K562 (cell line): ENCODE results near the gene PGM3. TPM values are rescaled to one million over a fixed set of nuclear protein-coding genes. Genes with fewer than 3 reads are reported as not detected.

ENCODE experiments used
- ATAC-seq: fragments of 200-7000 bp; cut with Tn5 transposase; 3 replicates; pipeline ENCODE4 v1.9.1; 2020; ENCODE audit warnings: moderate library complexity
- BruUV-seq: library from RNA; stranded (reverse); fragments of 400-500 nt; replicated peaks from 2 replicates; lab custom pipeline; 2021; lab: Mats Ljungman, UMichigan
- CTCF ChIA-PET: fragments of 300-600 bp; formaldehyde crosslinking; extraction: SDS; loops from one replicate; lab custom pipeline; 2021; ENCODE audit warnings: low intra/inter-chr PET ratio; lab: Yijun Ruan, JAX
- POLR2A ChIA-PET: fragments of 300-600, 350-650 bp; sonication (Branson Sonifier 250); formaldehyde crosslinking; extraction: SDS; loops from one replicate; lab custom pipeline; 2021; ENCODE audit warnings: antibody characterized with exemption, inconsistent platforms; lab: Yijun Ruan, JAX
- DNase-seq, 4 experiments: peaks; one replicate each; pipeline versions ENCODE4 v3.0.0 to v3.0.0-alpha.2; 2011 to 2018; ENCODE audit warnings: low spot score in 3 of 4, mixed read lengths in 3 of 4; ENCODE audit errors: extremely low read depth in 1 of 4
- FAIRE-seq: peaks from 2 replicates; lab custom pipeline; 2011; peaks lifted over from hg19 to GRCh38; lab: Jason Lieb, UNC
- H2AFZ ChIP-seq: 2 replicates; pipeline ENCODE4 v1.6.0; 2011; ENCODE audit warnings: low read depth, low read length, control low read depth, inconsistent platforms
- H3K27ac ChIP-seq: fragments of 200-600 bp; 3 replicates; pipeline ENCODE4 v1.8.0; 2011; ENCODE audit warnings: low read depth, mild to moderate bottlenecking, control low read depth, inconsistent platforms, low read length, moderate library complexity, mixed read lengths; ENCODE audit errors: extremely low read depth
- H3K27me3 ChIP-seq, 2 experiments: fragments of 300-600 bp in 1 of 2; 2 replicates in 1 of 2; 3 replicates in 1 of 2; pipeline versions ENCODE4 v1.6.0 to v1.8.0; 2011; ENCODE audit warnings: inconsistent platforms in 2 of 2, low read length in 2 of 2, mild to moderate bottlenecking in 1 of 2, mixed read lengths in 1 of 2, moderate library complexity in 1 of 2; ENCODE audit not compliant: control insufficient read depth in 2 of 2, insufficient read depth in 2 of 2
- H3K36me3 ChIP-seq: fragments of 300-600 bp; 3 replicates; pipeline ENCODE4 v1.8.0; 2011; ENCODE audit warnings: mild to moderate bottlenecking, low read length, inconsistent platforms; ENCODE audit not compliant: control insufficient read depth, insufficient read depth
- H3K4me1 ChIP-seq, 2 experiments: fragments of 200-600 bp in 1 of 2; replicated peaks in 1 of 2; 2 replicates in 1 of 2; 3 replicates in 1 of 2; pipeline versions ENCODE4 v1.5.1 to v1.8.0; 2011; ENCODE audit warnings: inconsistent platforms in 2 of 2, low read length in 2 of 2, mild to moderate bottlenecking in 1 of 2, mixed read lengths in 1 of 2, moderate library complexity in 1 of 2; ENCODE audit not compliant: control insufficient read depth in 2 of 2, insufficient read depth in 2 of 2
- H3K4me2 ChIP-seq: 2 replicates; pipeline ENCODE4 v1.6.1; 2011; ENCODE audit warnings: low read length, control low read depth, inconsistent platforms, mixed read lengths; ENCODE audit not compliant: insufficient read depth
- H3K4me3 ChIP-seq: fragments of 200-600 bp; sonication (generic), shearing (Covaris generic); 2 replicates; pipeline ENCODE4 v1.5.1; 2016; ENCODE audit warnings: control low read depth, inconsistent platforms
- H3K79me2 ChIP-seq: fragments of 200-600 bp; 3 replicates; pipeline ENCODE4 v1.8.0; 2011; ENCODE audit warnings: low read length, inconsistent platforms; ENCODE audit not compliant: control insufficient read depth, insufficient read depth
- H3K9ac ChIP-seq, 2 experiments: 2 replicates each; pipeline versions ENCODE4 v1.6.0 to v1.6.1; 2011; ENCODE audit warnings: low read depth in 2 of 2, low read length in 2 of 2, control low read depth in 1 of 2, inconsistent platforms in 1 of 2, mild to moderate bottlenecking in 1 of 2, mixed read lengths in 1 of 2; ENCODE audit not compliant: insufficient read depth in 1 of 2
- H3K9me1 ChIP-seq: one replicate; pipeline ENCODE4 v1.6.0; 2011; ENCODE audit warnings: inconsistent platforms, mild to moderate bottlenecking, low read length, moderate library complexity; ENCODE audit not compliant: control insufficient read depth, insufficient read depth
- H3K9me3 ChIP-seq: replicated peaks from 2 replicates; pipeline ENCODE4 v1.5.1; 2011; ENCODE audit warnings: low read depth, low read length, inconsistent platforms; ENCODE audit not compliant: control insufficient read depth, insufficient read depth
- H4K20me1 ChIP-seq: replicated peaks from 2 replicates; pipeline ENCODE4 v1.6.1; 2011; ENCODE audit warnings: low read length, inconsistent platforms, mixed read lengths; ENCODE audit not compliant: control insufficient read depth, insufficient read depth
- E2F6 ChIP-seq, 2 experiments: IDR thresholded peaks; 2 replicates each; pipeline ENCODE4 v1.6.1; 2011; ENCODE audit warnings: borderline replicate concordance in 1 of 2, control low read depth in 1 of 2, low read depth in 1 of 2, low read length in 1 of 2, mild to moderate bottlenecking in 1 of 2, mixed read lengths in 1 of 2, moderate library complexity in 1 of 2; ENCODE audit not compliant: insufficient read depth in 1 of 2, insufficient read length in 1 of 2, poor library complexity in 1 of 2, severe bottlenecking in 1 of 2; ENCODE audit errors: extremely low read depth in 1 of 2
- ESRRA ChIP-seq: fragments of 450-650 bp; IDR thresholded peaks from 2 replicates; pipeline ENCODE4 v1.6.1; 2014; ENCODE audit warnings: low read depth, mild to moderate bottlenecking, moderate library complexity, borderline replicate concordance
- GATAD2A ChIP-seq: fragments of 450-650 bp; IDR thresholded peaks from 2 replicates; pipeline ENCODE4 v1.6.1; 2017
- HES1 ChIP-seq: fragments of 450-650 bp; IDR thresholded peaks from 2 replicates; pipeline ENCODE4 v1.6.1; 2016; ENCODE audit warnings: low read depth, mild to moderate bottlenecking, moderate library complexity
- HNRNPUL1 ChIP-seq: fragments of 200-400 bp; formaldehyde crosslinking; IDR thresholded peaks from 2 replicates; pipeline ENCODE4 v1.6.1; 2017; ENCODE audit warnings: low read length
- MED1 ChIP-seq: sonication (generic); formaldehyde crosslinking; IDR thresholded peaks from 2 replicates; pipeline ENCODE4 v1.8.1; 2023; ENCODE audit warnings: missing genetic modification reagents, borderline replicate concordance
- STAT5A ChIP-seq: IDR thresholded peaks from 2 replicates; pipeline ENCODE4 v1.6.1; 2012; ENCODE audit warnings: low read length, inconsistent platforms, borderline replicate concordance
- XRCC3 ChIP-seq: fragments of 450-650 bp; IDR thresholded peaks from 2 replicates; pipeline ENCODE4 v1.6.1; 2017; ENCODE audit warnings: mild to moderate bottlenecking, moderate library complexity
- ZC3H4 ChIP-seq: sonication (generic); formaldehyde crosslinking; IDR thresholded peaks from 2 replicates; pipeline ENCODE4 v1.9.0; 2021; ENCODE audit warnings: missing genetic modification reagents, borderline replicate concordance
- ZNF830 ChIP-seq: fragments of 250-450 bp; sonication (Bioruptor Pico); IDR thresholded peaks from 2 replicates; pipeline ENCODE4 v1.5.0; 2021; ENCODE audit warnings: mild to moderate bottlenecking
- WGBS: fragments of 100-300 bp; shearing (Covaris generic); methylation state at CpG from one replicate; pipeline ENCODE4 v1.1.6; 2016; ENCODE audit warnings: low coverage, mixed read lengths; ENCODE audit not compliant: insufficient coverage; ENCODE audit errors: missing lambda C conversion rate; 5-methylcytosine and 5-hydroxymethylcytosine counted together
- in situ Hi-C: fragments of 300-500 bp; cut with MboI; formaldehyde crosslinking; loops from 4 replicates; pipeline ENCODE4 v1.15.0; 2018; ENCODE audit warnings: inconsistent platforms, mixed read lengths
- intact Hi-C: fragments of 100-400 bp; cut with micrococcal nuclease; formaldehyde crosslinking; loops from 2 replicates; pipeline ENCODE4 v1.14.2; 2022
- polyA plus RNA-seq, 8 experiments: library from polyadenylated mRNA; depleted of rRNA in 4 of 8; stranded (reverse) in 5 of 8; unstranded in 3 of 8; fragments of >200 nt; fragmentation: Nextera tagmentation in 2 of 8; fragmentation: Illumina TruSeq in 1 of 8; extraction: Ambion mirVana in 2 of 8; extraction: Trizol in 1 of 8; gene quantifications; 2 replicates each; pipeline versions ENCODE4 v1.2.1 to v1.2.3, GENCODE V29; 2011 to 2014; ENCODE audit warnings: inconsistent platforms in 1 of 8, missing spikeins in 1 of 8
- total RNA-seq, 7 experiments: library from RNA; depleted of rRNA in 6 of 7; stranded (reverse); fragments of >200 nt in 6 of 7; fragmentation: Illumina TruSeq in 2 of 7; extraction: Trizol in 2 of 7; gene quantifications; 2 replicates each; pipeline versions ENCODE4 v1.2.1 to v1.2.3, GENCODE V29; 2011 to 2021; ENCODE audit warnings: low replicate concordance in 1 of 7
- TF ChIP-seq, protein P1 (sequence below): fragments of 250-450 bp; sonication (Bioruptor Pico); IDR thresholded peaks from 2 replicates; pipeline ENCODE4 v1.4.0; 2020; ENCODE audit warnings: mild to moderate bottlenecking, moderate library complexity, borderline replicate concordance
- TF ChIP-seq, protein P2 (sequence below): fragments of 450-650 bp; formaldehyde crosslinking; IDR thresholded peaks from 2 replicates; pipeline ENCODE4 v1.4.0; 2022; ENCODE audit warnings: missing genetic modification characterization
- TF ChIP-seq, protein P3 (sequence below): fragments of 250-450 bp; sonication (Bioruptor Pico); IDR thresholded peaks from 2 replicates; pipeline ENCODE4 v1.5.0; 2022; ENCODE audit warnings: mild to moderate bottlenecking

The PGM3 gene
- total and polyA plus RNA-seq, 9 of the 15 experiments (the other 6 are each of a cell fraction or from before 2014, with no cell fraction given): 19.1 to 107 (median 50.5) TPM

DNA sequence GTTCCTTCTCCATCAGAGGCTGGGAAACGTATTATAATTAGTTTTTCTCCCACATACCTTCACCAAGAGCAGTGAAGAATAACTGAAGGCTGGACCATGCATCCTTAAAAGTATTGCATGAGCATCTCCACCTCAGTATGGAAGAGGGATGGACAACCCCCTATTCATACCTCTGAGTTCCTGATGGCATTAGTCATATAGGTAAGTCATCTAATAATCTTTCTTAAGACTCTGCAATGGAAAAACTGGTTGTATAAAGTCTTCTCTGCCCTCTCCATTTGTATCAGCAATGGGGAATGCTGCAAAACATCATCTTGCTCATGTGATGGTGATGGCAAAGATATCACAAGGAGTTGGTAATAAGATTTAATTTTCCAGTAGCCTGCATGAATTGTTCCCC is 24.5 kb downstream of the PGM3 start:
- H3K4me2 ChIP-seq: no peak overlapping the region
- ATAC-seq (no peak), FAIRE-seq (no peak), DNase-seq (no peak)
- intact Hi-C loops (no loop called here), in situ Hi-C loops (no loop called here)
- no peaks in the 10 kb centered on the region for H3K9me1 ChIP-seq
- WGBS: 50% methylated on average over 1 of the region's 1 CpG
- ChIA-PET POLR2A (interaction anchor here (1.4 kb wide), 1 partner anchor 15 kb away, joined by 4 read pairs; no protein-coding TSS in a partner anchor), CTCF (no interaction called here)
- H3K9me3 ChIP-seq: no peaks in the 10 kb centered on the region
- H3K4me1 ChIP-seq: no peaks in the 10 kb centered on the region
- no peak overlapping the region for H3K4me3 ChIP-seq
- H3K27me3 ChIP-seq: no peaks in the 10 kb centered on the region
- no peaks in the 10 kb centered on the region for H4K20me1 ChIP-seq
- BruUV-seq: no TSS peak
- H3K9ac ChIP-seq: no peak overlapping the region
- no peak overlapping the region for H2AFZ ChIP-seq
- no peak overlapping the region for H3K27ac ChIP-seq
- no peaks in the 10 kb centered on the region for H3K79me2 ChIP-seq
- peaks cover 77% of the 10 kb centered on the region for H3K36me3 ChIP-seq
- TF ChIP-seq, protein P1, sequence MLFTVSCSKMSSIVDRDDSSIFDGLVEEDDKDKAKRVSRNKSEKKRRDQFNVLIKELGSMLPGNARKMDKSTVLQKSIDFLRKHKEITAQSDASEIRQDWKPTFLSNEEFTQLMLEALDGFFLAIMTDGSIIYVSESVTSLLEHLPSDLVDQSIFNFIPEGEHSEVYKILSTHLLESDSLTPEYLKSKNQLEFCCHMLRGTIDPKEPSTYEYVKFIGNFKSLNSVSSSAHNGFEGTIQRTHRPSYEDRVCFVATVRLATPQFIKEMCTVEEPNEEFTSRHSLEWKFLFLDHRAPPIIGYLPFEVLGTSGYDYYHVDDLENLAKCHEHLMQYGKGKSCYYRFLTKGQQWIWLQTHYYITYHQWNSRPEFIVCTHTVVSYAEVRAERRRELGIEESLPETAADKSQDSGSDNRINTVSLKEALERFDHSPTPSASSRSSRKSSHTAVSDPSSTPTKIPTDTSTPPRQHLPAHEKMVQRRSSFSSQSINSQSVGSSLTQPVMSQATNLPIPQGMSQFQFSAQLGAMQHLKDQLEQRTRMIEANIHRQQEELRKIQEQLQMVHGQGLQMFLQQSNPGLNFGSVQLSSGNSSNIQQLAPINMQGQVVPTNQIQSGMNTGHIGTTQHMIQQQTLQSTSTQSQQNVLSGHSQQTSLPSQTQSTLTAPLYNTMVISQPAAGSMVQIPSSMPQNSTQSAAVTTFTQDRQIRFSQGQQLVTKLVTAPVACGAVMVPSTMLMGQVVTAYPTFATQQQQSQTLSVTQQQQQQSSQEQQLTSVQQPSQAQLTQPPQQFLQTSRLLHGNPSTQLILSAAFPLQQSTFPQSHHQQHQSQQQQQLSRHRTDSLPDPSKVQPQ (CRISPR knock-in tag): no peak
- TF ChIP-seq ZC3H4 (CRISPR knock-in tag) (no peak), ZNF830 (no peak), GATAD2A (no peak), MED1 (CRISPR knock-in tag) (no peak), STAT5A (no peak), HNRNPUL1 (no peak), HES1 (no peak), ESRRA (no peak), XRCC3 (no peak), E2F6 (IDR thresholded peaks at IDR 0.05; ENCODE audit: borderline replicate concordance in 1 of 2, extremely low read depth in 1 of 2, insufficient read depth in 1 of 2, insufficient read length in 1 of 2, low read depth in 1 of 2, low read length in 1 of 2, poor library complexity in 1 of 2, severe bottlenecking in 1 of 2) (no peak)
- TF ChIP-seq, protein P2, sequence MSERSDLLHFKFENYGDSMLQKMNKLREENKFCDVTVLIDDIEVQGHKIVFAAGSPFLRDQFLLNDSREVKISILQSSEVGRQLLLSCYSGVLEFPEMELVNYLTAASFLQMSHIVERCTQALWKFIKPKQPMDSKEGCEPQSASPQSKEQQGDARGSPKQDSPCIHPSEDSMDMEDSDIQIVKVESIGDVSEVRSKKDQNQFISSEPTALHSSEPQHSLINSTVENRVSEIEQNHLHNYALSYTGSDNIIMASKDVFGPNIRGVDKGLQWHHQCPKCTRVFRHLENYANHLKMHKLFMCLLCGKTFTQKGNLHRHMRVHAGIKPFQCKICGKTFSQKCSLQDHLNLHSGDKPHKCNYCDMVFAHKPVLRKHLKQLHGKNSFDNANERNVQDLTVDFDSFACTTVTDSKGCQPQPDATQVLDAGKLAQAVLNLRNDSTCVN: no peak
- TF ChIP-seq, protein P3, sequence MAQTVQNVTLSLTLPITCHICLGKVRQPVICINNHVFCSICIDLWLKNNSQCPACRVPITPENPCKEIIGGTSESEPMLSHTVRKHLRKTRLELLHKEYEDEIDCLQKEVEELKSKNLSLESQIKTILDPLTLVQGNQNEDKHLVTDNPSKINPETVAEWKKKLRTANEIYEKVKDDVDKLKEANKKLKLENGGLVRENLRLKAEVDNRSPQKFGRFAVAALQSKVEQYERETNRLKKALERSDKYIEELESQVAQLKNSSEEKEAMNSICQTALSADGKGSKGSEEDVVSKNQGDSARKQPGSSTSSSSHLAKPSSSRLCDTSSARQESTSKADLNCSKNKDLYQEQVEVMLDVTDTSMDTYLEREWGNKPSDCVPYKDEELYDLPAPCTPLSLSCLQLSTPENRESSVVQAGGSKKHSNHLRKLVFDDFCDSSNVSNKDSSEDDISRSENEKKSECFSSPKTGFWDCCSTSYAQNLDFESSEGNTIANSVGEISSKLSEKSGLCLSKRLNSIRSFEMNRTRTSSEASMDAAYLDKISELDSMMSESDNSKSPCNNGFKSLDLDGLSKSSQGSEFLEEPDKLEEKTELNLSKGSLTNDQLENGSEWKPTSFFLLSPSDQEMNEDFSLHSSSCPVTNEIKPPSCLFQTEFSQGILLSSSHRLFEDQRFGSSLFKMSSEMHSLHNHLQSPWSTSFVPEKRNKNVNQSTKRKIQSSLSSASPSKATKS: no peak
